GM18526 (cell line): ENCODE results near the gene DEUP1.

Experiments used
- POLR2A ChIP-seq: IDR thresholded peaks from 3 replicates; pipeline ENCODE4 v1.6.1; 2011; ENCODE audit not compliant: insufficient read length; ENCODE audit errors: extremely low read depth

Gene DEUP1

GRCh38 chr11:93329936-93330445 lies 551 bp upstream of the DEUP1 start:
- TF ChIP-seq POLR2A, result no peak

GRCh38 chr11:93340223-93340622 lies 9.7 kb downstream of the DEUP1 start:
- TF ChIP-seq POLR2A, result no peak

- no peak for TF ChIP-seq POLR2A
These were observed 14.4 kb downstream of the DEUP1 start for GRCh38 chr11:93344855-93345333.

GRCh38 chr11:93348930-93349329 lies 18.4 kb downstream of the DEUP1 start:
- TF ChIP-seq POLR2A, result no peak

GRCh38 chr11:93350835-93351234 lies 20.3 kb downstream of the DEUP1 start:
- TF ChIP-seq POLR2A, result no peak

- no peak for TF ChIP-seq POLR2A
These were observed 28.9 kb downstream of the DEUP1 start for GRCh38 chr11:93359396-93359795.

GRCh38 chr11:93361435-93361834 lies 30.9 kb downstream of the DEUP1 start:
- no peak for TF ChIP-seq POLR2A

- no peak for TF ChIP-seq POLR2A
These were observed 37.5 kb downstream of the DEUP1 start for GRCh38 chr11:93368022-93368421.

GRCh38 chr11:93370260-93370659 lies 39.7 kb downstream of the DEUP1 start:
- TF ChIP-seq POLR2A, result no peak

- TF ChIP-seq POLR2A, result no peak
These were observed 59.2 kb downstream of the DEUP1 start for GRCh38 chr11:93389737-93390136.

- no peak for TF ChIP-seq POLR2A
These were observed 62.3 kb downstream of the DEUP1 start for GRCh38 chr11:93392867-93393266.

GRCh38 chr11:93393386-93393785 lies 62.8 kb downstream of the DEUP1 start:
- no peak for TF ChIP-seq POLR2A

- TF ChIP-seq POLR2A, result no peak
These were observed 63.9 kb downstream of the DEUP1 start for GRCh38 chr11:93394488-93394887.

- TF ChIP-seq POLR2A, result no peak
These were observed 65.8 kb downstream of the DEUP1 start for GRCh38 chr11:93396316-93396715.

GRCh38 chr11:93403930-93404329 lies 73.4 kb downstream of the DEUP1 start:
- TF ChIP-seq POLR2A, result no peak

- no peak for TF ChIP-seq POLR2A
These were observed 77.3 kb downstream of the DEUP1 start for GRCh38 chr11:93407777-93408401.

GRCh38 chr11:93410441-93410840 lies 79.9 kb downstream of the DEUP1 start:
- no peak for TF ChIP-seq POLR2A

GRCh38 chr11:93411705-93412104 lies 81.2 kb downstream of the DEUP1 start:
- TF ChIP-seq POLR2A, result no peak

- no peak for TF ChIP-seq POLR2A
These were observed 101.7 kb downstream of the DEUP1 start for GRCh38 chr11:93432247-93432646.
